ENCODE results near the gene RNF166. TPM values are rescaled to one million over a fixed set of nuclear protein-coding genes. Genes with fewer than 3 reads are reported as not detected.

The RNF166 gene
- total and polyA plus RNA-seq, 4 donors: 6.5 to 9.1 (median 7.6) TPM

DNA sequence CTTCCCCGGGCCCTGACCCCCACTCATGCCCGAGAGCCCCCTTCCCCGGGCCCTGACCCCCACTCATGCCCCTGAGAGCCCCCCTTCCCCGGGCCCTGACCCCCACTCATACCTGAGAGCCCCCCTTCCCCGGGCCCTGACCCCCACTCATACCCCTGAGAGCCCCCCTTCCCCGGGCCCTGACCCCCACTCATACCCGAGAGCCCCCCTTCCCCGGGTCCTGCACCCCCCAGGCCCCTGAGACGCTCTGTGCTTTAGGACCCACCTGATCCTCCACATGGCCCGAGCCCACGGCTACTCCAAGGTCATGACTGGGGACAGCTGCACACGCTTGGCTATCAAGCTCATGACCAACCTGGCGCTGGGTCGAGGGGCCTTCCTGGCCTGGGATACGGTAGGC is 6.8 kb upstream of the RNF166 start:
- peaks cover 8 to 46% (median 11%) of the 10 kb centered on the region in 4 donors for H3K36me3 ChIP-seq (ENCODE audit: control insufficient read depth in 4 of 4, insufficient read depth in 3 of 4, low read depth in 1 of 4, low read length in 3 of 4)
- H3K27ac ChIP-seq (ENCODE audit: low read depth in 1 of 2, low read length in 2 of 2): no peak overlapping the region
- WGBS: 93% methylated on average over 15 of the region's 15 CpGs
- no peak overlapping the region for H3K4me3 ChIP-seq (ENCODE audit: low read depth in 1 of 3, low read length in 3 of 3)
- peaks cover 0 to 4% (median 0%) of the 10 kb centered on the region in 4 donors for H3K4me1 ChIP-seq (ENCODE audit: control insufficient read depth in 4 of 4, insufficient read depth in 4 of 4, low read length in 3 of 4)
- no peak for TF ChIP-seq RXRA (IDR thresholded peaks at IDR 0.05)
- TF ChIP-seq FOXA2 (IDR thresholded peaks at IDR 0.05): no peak
- TF ChIP-seq, protein P1, sequence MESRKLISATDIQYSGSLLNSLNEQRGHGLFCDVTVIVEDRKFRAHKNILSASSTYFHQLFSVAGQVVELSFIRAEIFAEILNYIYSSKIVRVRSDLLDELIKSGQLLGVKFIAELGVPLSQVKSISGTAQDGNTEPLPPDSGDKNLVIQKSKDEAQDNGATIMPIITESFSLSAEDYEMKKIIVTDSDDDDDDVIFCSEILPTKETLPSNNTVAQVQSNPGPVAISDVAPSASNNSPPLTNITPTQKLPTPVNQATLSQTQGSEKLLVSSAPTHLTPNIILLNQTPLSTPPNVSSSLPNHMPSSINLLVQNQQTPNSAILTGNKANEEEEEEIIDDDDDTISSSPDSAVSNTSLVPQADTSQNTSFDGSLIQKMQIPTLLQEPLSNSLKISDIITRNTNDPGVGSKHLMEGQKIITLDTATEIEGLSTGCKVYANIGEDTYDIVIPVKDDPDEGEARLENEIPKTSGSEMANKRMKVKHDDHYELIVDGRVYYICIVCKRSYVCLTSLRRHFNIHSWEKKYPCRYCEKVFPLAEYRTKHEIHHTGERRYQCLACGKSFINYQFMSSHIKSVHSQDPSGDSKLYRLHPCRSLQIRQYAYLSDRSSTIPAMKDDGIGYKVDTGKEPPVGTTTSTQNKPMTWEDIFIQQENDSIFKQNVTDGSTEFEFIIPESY (IDR thresholded peaks at IDR 0.05): no peak
- TF ChIP-seq, protein P2, sequence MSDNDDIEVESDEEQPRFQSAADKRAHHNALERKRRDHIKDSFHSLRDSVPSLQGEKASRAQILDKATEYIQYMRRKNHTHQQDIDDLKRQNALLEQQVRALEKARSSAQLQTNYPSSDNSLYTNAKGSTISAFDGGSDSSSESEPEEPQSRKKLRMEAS (IDR thresholded peaks at IDR 0.05): no peak
- no peak for TF ChIP-seq HNF4G (IDR thresholded peaks at IDR 0.05)
- no peak for TF ChIP-seq RAD21 (IDR thresholded peaks at IDR 0.05)
- no peak for TF ChIP-seq ATF3 (IDR thresholded peaks at IDR 0.05)
- no peak for TF ChIP-seq SP1 (IDR thresholded peaks at IDR 0.05)
- no peak for TF ChIP-seq NR2F2 (IDR thresholded peaks at IDR 0.05)
- no peak for TF ChIP-seq TAF1 (conservative IDR thresholded peaks at IDR 0.05)
- TF ChIP-seq JUND (IDR thresholded peaks at IDR 0.05): no peak
- TF ChIP-seq GABPA (IDR thresholded peaks at IDR 0.05 in 1 of 2, conservative IDR thresholded peaks at IDR 0.05 in 1 of 2): no peak
- DNase-seq (ENCODE audit: low spot score): no peak
- H3K27me3 ChIP-seq (ENCODE audit: control insufficient read depth in 4 of 4, insufficient read depth in 4 of 4, low read length in 3 of 4): no peaks in the 10 kb centered on the region
- H3K9ac ChIP-seq (ENCODE audit: low read depth in 1 of 2, low read length in 2 of 2): no peak overlapping the region
- H3K9me3 ChIP-seq (ENCODE audit: control insufficient read depth in 4 of 4, low read length in 3 of 4): no peaks in the 10 kb centered on the region

GRCh38 chr16:88712362-88712979 is 6.3 kb upstream of the RNF166 start:
- no peak for DNase-seq (ENCODE audit: low spot score)
- 84% methylated on average over 25 of the region's 25 CpGs for WGBS
- Histone ChIP-seq H3K27me3 (ENCODE audit: control insufficient read depth in 4 of 4, insufficient read depth in 4 of 4, low read length in 3 of 4) (no peaks in the 10 kb centered on the region), H3K4me1 (ENCODE audit: control insufficient read depth in 4 of 4, insufficient read depth in 4 of 4, low read length in 3 of 4) (peaks cover 0 to 8% (median 2%) of the 10 kb centered on the region in 4 donors), H3K4me3 (ENCODE audit: low read depth in 1 of 3, low read length in 3 of 3) (no peak overlapping the region), H3K27ac (ENCODE audit: low read depth in 1 of 2, low read length in 2 of 2) (no peak overlapping the region), H3K9me3 (ENCODE audit: control insufficient read depth in 4 of 4, low read length in 3 of 4) (no peaks in the 10 kb centered on the region), H3K9ac (ENCODE audit: low read depth in 1 of 2, low read length in 2 of 2) (no peak overlapping the region), H3K36me3 (ENCODE audit: control insufficient read depth in 4 of 4, insufficient read depth in 3 of 4, low read depth in 1 of 4, low read length in 3 of 4) (peaks cover 8 to 43% (median 11%) of the 10 kb centered on the region in 4 donors)
- TF ChIP-seq TAF1 (conservative IDR thresholded peaks at IDR 0.05): no peak
- TF ChIP-seq, protein P2 (IDR thresholded peaks at IDR 0.05): no peak
- TF ChIP-seq, protein P1 (IDR thresholded peaks at IDR 0.05): no peak
- TF ChIP-seq SP1 (IDR thresholded peaks at IDR 0.05): no peak
